Caco-2 (cell line): ENCODE measurements around the gene CALU. TPM values are rescaled to one million over a fixed set of nuclear protein-coding genes. Genes with fewer than 3 reads are reported as not detected.

Experiments
- BruUV-seq: library from RNA; stranded (reverse); fragments of 400-500 nt; replicated peaks from 2 replicates; lab custom pipeline; 2021; lab: Mats Ljungman, UMichigan
- CTCF ChIA-PET: fragments of 300-600 bp; sonication (Branson Sonifier 250); formaldehyde crosslinking; loops from one replicate; lab custom pipeline; 2022; ENCODE audit warnings: antibody characterized with exemption; lab: Charles Lee
- POLR2A ChIA-PET: fragments of 300-600 bp; sonication (Branson Sonifier 250); formaldehyde crosslinking; loops from one replicate; lab custom pipeline; 2022; ENCODE audit warnings: antibody characterized with exemption; lab: Charles Lee
- DNase-seq, 2 experiments: peaks; one replicate each; pipeline versions ENCODE4 v3.0.0 to v3.0.0-alpha.2; 2020 to 2022
- H3K27me3 ChIP-seq: replicated peaks from 2 replicates; pipeline ENCODE4 v1.6.0; 2011; ENCODE audit warnings: low read length; ENCODE audit not compliant: control insufficient read depth, insufficient read depth
- H3K36me3 ChIP-seq: 2 replicates; pipeline ENCODE4 v1.5.1; 2011; ENCODE audit warnings: low read length; ENCODE audit not compliant: control insufficient read depth, insufficient read depth
- H3K4me1 ChIP-seq: fragments of 250-450 bp; sonication (Bioruptor Pico); 2 replicates; pipeline ENCODE4 v1.5.1; 2020; ENCODE audit warnings: mild to moderate bottlenecking
- H3K4me3 ChIP-seq: 2 replicates; pipeline ENCODE4 v1.5.1; 2011; ENCODE audit warnings: low read depth, mild to moderate bottlenecking, control low read depth, low read length
- H3K9me3 ChIP-seq: fragments of 250-450 bp; sonication (Bioruptor Pico); 2 replicates; pipeline ENCODE4 v1.5.1; 2020; ENCODE audit warnings: mild to moderate bottlenecking, moderate library complexity
- H3K27ac Mint-ChIP-seq: one replicate; pipeline ENCODE4 v1.8.0; 2022; ENCODE audit warnings: mixed read lengths; ENCODE audit not compliant: unreplicated experiment
- H3K27me3 Mint-ChIP-seq: one replicate; pipeline ENCODE4 v1.8.0; 2022; ENCODE audit warnings: mixed read lengths; ENCODE audit not compliant: insufficient read depth, unreplicated experiment
- H3K36me3 Mint-ChIP-seq: one replicate; pipeline ENCODE4 v1.8.0; 2022; ENCODE audit warnings: mild to moderate bottlenecking, mixed read lengths; ENCODE audit not compliant: insufficient read depth, unreplicated experiment
- H3K4me1 Mint-ChIP-seq: one replicate; pipeline ENCODE4 v1.8.0; 2022; ENCODE audit warnings: low read depth, mixed read lengths; ENCODE audit not compliant: unreplicated experiment
- H3K4me3 Mint-ChIP-seq: one replicate; pipeline ENCODE4 v1.8.0; 2022; ENCODE audit warnings: mild to moderate bottlenecking, moderate library complexity, mixed read lengths; ENCODE audit not compliant: unreplicated experiment
- H3K9me3 Mint-ChIP-seq: one replicate; pipeline ENCODE4 v1.8.0; 2022; ENCODE audit warnings: mixed read lengths; ENCODE audit not compliant: unreplicated experiment
- intact Hi-C: fragments of 100-400 bp; cut with micrococcal nuclease; formaldehyde crosslinking; loops from one replicate; pipeline ENCODE4 v1.10.0; 2022; ENCODE audit not compliant: unreplicated experiment
- total RNA-seq: library from RNA; stranded (reverse); gene quantifications from 2 replicates; pipeline ENCODE4 v1.2.3, GENCODE V29; 2022
- TF ChIP-seq, protein P1 (sequence below), 2 experiments: fragments of 200-600 bp in 1 of 2; IDR thresholded peaks; 1 replicate in 1 of 2; 2 replicates in 1 of 2; pipeline versions ENCODE4 v1.5.1 to v1.8.0; 2011 to 2022; ENCODE audit warnings: antibody characterized with exemption in 1 of 2, control low read depth in 1 of 2, inconsistent platforms in 1 of 2, low read depth in 1 of 2, low read length in 1 of 2, mild to moderate bottlenecking in 1 of 2, moderate library complexity in 1 of 2; ENCODE audit not compliant: insufficient read depth in 1 of 2, severe bottlenecking in 1 of 2, unreplicated experiment in 1 of 2

CALU gene
- total RNA-seq, 1 experiment from 2014 or later: 184 TPM

- Mint-ChIP-seq H3K27ac (no peak overlapping the region), H3K4me3 (no peak overlapping the region), H3K9me3 (no peaks in the 10 kb centered on the region), H3K4me1 (no peaks in the 10 kb centered on the region), H3K27me3 (peaks cover 9% of the 10 kb centered on the region), H3K36me3 (no peaks in the 10 kb centered on the region)
- TF ChIP-seq, protein P1, sequence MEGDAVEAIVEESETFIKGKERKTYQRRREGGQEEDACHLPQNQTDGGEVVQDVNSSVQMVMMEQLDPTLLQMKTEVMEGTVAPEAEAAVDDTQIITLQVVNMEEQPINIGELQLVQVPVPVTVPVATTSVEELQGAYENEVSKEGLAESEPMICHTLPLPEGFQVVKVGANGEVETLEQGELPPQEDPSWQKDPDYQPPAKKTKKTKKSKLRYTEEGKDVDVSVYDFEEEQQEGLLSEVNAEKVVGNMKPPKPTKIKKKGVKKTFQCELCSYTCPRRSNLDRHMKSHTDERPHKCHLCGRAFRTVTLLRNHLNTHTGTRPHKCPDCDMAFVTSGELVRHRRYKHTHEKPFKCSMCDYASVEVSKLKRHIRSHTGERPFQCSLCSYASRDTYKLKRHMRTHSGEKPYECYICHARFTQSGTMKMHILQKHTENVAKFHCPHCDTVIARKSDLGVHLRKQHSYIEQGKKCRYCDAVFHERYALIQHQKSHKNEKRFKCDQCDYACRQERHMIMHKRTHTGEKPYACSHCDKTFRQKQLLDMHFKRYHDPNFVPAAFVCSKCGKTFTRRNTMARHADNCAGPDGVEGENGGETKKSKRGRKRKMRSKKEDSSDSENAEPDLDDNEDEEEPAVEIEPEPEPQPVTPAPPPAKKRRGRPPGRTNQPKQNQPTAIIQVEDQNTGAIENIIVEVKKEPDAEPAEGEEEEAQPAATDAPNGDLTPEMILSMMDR (IDR thresholded peaks at IDR 0.05; ENCODE audit: insufficient read depth in 1 of 2, low read depth in 1 of 2, low read length in 1 of 2, severe bottlenecking in 1 of 2, unreplicated experiment in 1 of 2): no peak
- intact Hi-C loops: no loop called here
- BruUV-seq: no TSS peak
- Histone ChIP-seq H3K4me1 (no peaks in the 10 kb centered on the region), H3K27me3 (no peaks in the 10 kb centered on the region), H3K4me3 (no peak overlapping the region), H3K9me3 (no peaks in the 10 kb centered on the region; the same call in 1 of the 2 replicates), H3K36me3 (no peaks in the 10 kb centered on the region)
- ChIA-PET POLR2A (no interaction called here), CTCF (interaction anchor here (0.6 kb wide), 1 partner anchor 173 kb away, joined by 4 read pairs; no protein-coding TSS in a partner anchor)
- DNase-seq: no peak
Observed at GRCh38 chr7:128697302-128697905, 41.8 kb upstream of the CALU start.

GRCh38 chr7:128699196-128699712 is 39.9 kb upstream of the CALU start:
- H3K4me1 ChIP-seq: no peaks in the 10 kb centered on the region
- peaks cover 8% of the 10 kb centered on the region for H3K27me3 Mint-ChIP-seq
- intact Hi-C loops: no loop called here
- no peak for DNase-seq
- no TSS peak for BruUV-seq
- H3K36me3 Mint-ChIP-seq: no peaks in the 10 kb centered on the region
- H3K27me3 ChIP-seq: no peaks in the 10 kb centered on the region
- H3K4me3 ChIP-seq: no peak overlapping the region
- no peaks in the 10 kb centered on the region for H3K9me3 Mint-ChIP-seq
- no peak overlapping the region for H3K4me3 Mint-ChIP-seq
- H3K4me1 Mint-ChIP-seq: no peaks in the 10 kb centered on the region
- no peak overlapping the region for H3K27ac Mint-ChIP-seq
- no peaks in the 10 kb centered on the region for H3K36me3 ChIP-seq
- ChIA-PET POLR2A (no interaction called here), CTCF (interaction anchor here (0.9 kb wide), 1 partner anchor 27 kb away, joined by 3 read pairs; the partner anchor contains the start of gene GARIN1A)
- TF ChIP-seq, protein P1 (IDR thresholded peaks at IDR 0.05; ENCODE audit: insufficient read depth in 1 of 2, low read depth in 1 of 2, low read length in 1 of 2, severe bottlenecking in 1 of 2, unreplicated experiment in 1 of 2): no peak
- no peaks in the 10 kb centered on the region; the same call in 1 of the 2 replicates for H3K9me3 ChIP-seq

- ChIA-PET POLR2A (no interaction called here), CTCF (interaction anchor here (0.9 kb wide), 1 partner anchor 28 kb away, joined by 3 read pairs; the partner anchor contains the start of gene GARIN1A)
- TF ChIP-seq, protein P1 (IDR thresholded peaks at IDR 0.05; ENCODE audit: insufficient read depth in 1 of 2, low read depth in 1 of 2, low read length in 1 of 2, severe bottlenecking in 1 of 2, unreplicated experiment in 1 of 2): no peak
- peaks cover 8% of the 10 kb centered on the region for H3K27me3 Mint-ChIP-seq
- H3K4me3 ChIP-seq: no peak overlapping the region
- no peaks in the 10 kb centered on the region for H3K9me3 Mint-ChIP-seq
- BruUV-seq: no TSS peak
- H3K4me1 Mint-ChIP-seq: no peaks in the 10 kb centered on the region
- no peak for DNase-seq
- H3K4me1 ChIP-seq: no peaks in the 10 kb centered on the region
- no peak overlapping the region for H3K4me3 Mint-ChIP-seq
- H3K27me3 ChIP-seq: no peaks in the 10 kb centered on the region
- no peaks in the 10 kb centered on the region; the same call in 1 of the 2 replicates for H3K9me3 ChIP-seq
- no peaks in the 10 kb centered on the region for H3K36me3 Mint-ChIP-seq
- no peaks in the 10 kb centered on the region for H3K36me3 ChIP-seq
- intact Hi-C loops: no loop called here
- H3K27ac Mint-ChIP-seq: no peak overlapping the region
Observed at GRCh38 chr7:128699895-128700294, 39.3 kb upstream of the CALU start.
